GM19324 (cell line): ENCODE results near the gene PTPRD.

ENCODE experiments used
- ATAC-seq: cut with Tn5 transposase; IDR thresholded peaks from one replicate; pipeline ENCODE4 v1.9.1; 2021; ENCODE audit warnings: mild to moderate bottlenecking, moderate library complexity; ENCODE audit not compliant: unreplicated experiment, low FRiP score

The PTPRD gene

GRCh38 chr9:10612641-10613398 lies at the start of gene PTPRD:
Gene PTPRD (minus strand): TSS chr9:10613002.
- peak; percentile 94 for ATAC-seq

GRCh38 chr9:10661994-10662393 lies 49.2 kb upstream of the PTPRD start:
- ATAC-seq: no peak

GRCh38 chr9:10661376-10661775 lies 48.6 kb upstream of the PTPRD start:
- ATAC-seq: no peak

- ATAC-seq: no peak
Measured at GRCh38 chr9:10651012-10651411, 38.2 kb upstream of the PTPRD start.

- no peak for ATAC-seq
Measured at GRCh38 chr9:10649076-10649475, 36.3 kb upstream of the PTPRD start.

GRCh38 chr9:10633785-10634184 lies 21.0 kb upstream of the PTPRD start:
- ATAC-seq: no peak

GRCh38 chr9:10614196-10614800 lies 1.5 kb upstream of the PTPRD start:
- ATAC-seq: no peak

- ATAC-seq: no peak
Measured at GRCh38 chr9:10613419-10613818, 617 bp upstream of the PTPRD start.

- no peak for ATAC-seq
Measured at GRCh38 chr9:10605388-10605787, 7.4 kb downstream of the PTPRD start.

- ATAC-seq: no peak
Measured at GRCh38 chr9:10604927-10605326, 7.9 kb downstream of the PTPRD start.

GRCh38 chr9:10597801-10598200 lies 15.0 kb downstream of the PTPRD start:
- no peak for ATAC-seq

- no peak for ATAC-seq
Measured at GRCh38 chr9:10594482-10594881, 18.3 kb downstream of the PTPRD start.

GRCh38 chr9:10586407-10586806 lies 26.4 kb downstream of the PTPRD start:
- ATAC-seq: no peak

- ATAC-seq: no peak
Measured at GRCh38 chr9:10571699-10572098, 41.1 kb downstream of the PTPRD start.

GRCh38 chr9:10566848-10567247 lies 46.0 kb downstream of the PTPRD start:
- ATAC-seq: no peak

GRCh38 chr9:10562581-10563343 lies 50.0 kb downstream of the PTPRD start:
- ATAC-seq: no peak

- no peak for ATAC-seq
Measured at GRCh38 chr9:10548348-10548747, 64.5 kb downstream of the PTPRD start.

GRCh38 chr9:10538073-10538472 lies 74.7 kb downstream of the PTPRD start:
- ATAC-seq: no peak

GRCh38 chr9:10534850-10535249 lies 78.0 kb downstream of the PTPRD start:
- ATAC-seq: no peak

GRCh38 chr9:10525972-10526371 lies 86.8 kb downstream of the PTPRD start:
- no peak for ATAC-seq

- no peak for ATAC-seq
Measured at GRCh38 chr9:10523164-10523563, 89.6 kb downstream of the PTPRD start.

GRCh38 chr9:10512144-10512543 lies 100.7 kb downstream of the PTPRD start:
- ATAC-seq: no peak
